Measurements from ENCODE around the gene SLC22A1. TPM values are rescaled to one million over a fixed set of nuclear protein-coding genes. Genes with fewer than 3 reads are reported as not detected.
"Not testable (repeated sequence)": the region's sequence is repeated elsewhere in the genome, so short reads cannot be mapped to it uniquely, and the experiment has no call there.

Gene SLC22A1
- total RNA-seq, 1 donor from 2014 or later = 0.35 TPM

- intact Hi-C loops (cut with DNase I); DNase-seq; ATAC-seq (ENCODE audit: poor library complexity): not testable (repeated sequence)
These were observed 31.0 kb upstream of the SLC22A1 start for GRCh38 chr6:160090442-160091239.

GRCh38 chr6:160092176-160092575 is 29.4 kb upstream of the SLC22A1 start:
- DNase-seq; ATAC-seq (ENCODE audit: poor library complexity); intact Hi-C loops (cut with DNase I): not testable (repeated sequence)

- no peak for DNase-seq
- ATAC-seq (ENCODE audit: poor library complexity) = no peak
- intact Hi-C loops (cut with DNase I) = no loop called here
These were observed 29.0 kb upstream of the SLC22A1 start for GRCh38 chr6:160092602-160093001.

- DNase-seq = no peak
- intact Hi-C loops (cut with DNase I) = no loop called here
- no peak for ATAC-seq (ENCODE audit: poor library complexity)
These were observed 28.6 kb upstream of the SLC22A1 start for GRCh38 chr6:160093061-160093460.

- DNase-seq (no peak), ATAC-seq (ENCODE audit: poor library complexity) (no peak)
- intact Hi-C loops (cut with DNase I) = no loop called here
These were observed 27.7 kb upstream of the SLC22A1 start for GRCh38 chr6:160093946-160094345.

GRCh38 chr6:160095146-160095845 is 26.3 kb upstream of the SLC22A1 start:
- intact Hi-C loops (cut with DNase I) = no loop called here
- DNase-seq (no peak), ATAC-seq (ENCODE audit: poor library complexity) (no peak)

GRCh38 chr6:160101277-160102205 is 20.1 kb upstream of the SLC22A1 start:
- intact Hi-C loops (cut with DNase I) = no loop called here
- DNase-seq (peak; percentile 56), ATAC-seq (ENCODE audit: poor library complexity) (peak; percentile 32)

GRCh38 chr6:160102399-160102798 is 19.2 kb upstream of the SLC22A1 start:
- DNase-seq = no peak
- no peak for ATAC-seq (ENCODE audit: poor library complexity)
- intact Hi-C loops (cut with DNase I) = no loop called here

GRCh38 chr6:160102956-160103824 is 18.4 kb upstream of the SLC22A1 start:
- intact Hi-C loops (cut with DNase I) = no loop called here
- ATAC-seq (ENCODE audit: poor library complexity) (no peak), DNase-seq (no peak)

- no peak for ATAC-seq (ENCODE audit: poor library complexity)
- no peak for DNase-seq
These were observed 17.9 kb upstream of the SLC22A1 start for GRCh38 chr6:160103825-160104100.

GRCh38 chr6:160104821-160105517 is 16.6 kb upstream of the SLC22A1 start:
- intact Hi-C loops (cut with DNase I) = no loop called here
- no peak for DNase-seq
- no peak for ATAC-seq (ENCODE audit: poor library complexity)

More at GRCh38 chr6:160103825-160104100, 17.9 kb upstream of the SLC22A1 start:
- intact Hi-C loops (cut with DNase I) = no loop called here

- DNase-seq (no peak), ATAC-seq (ENCODE audit: poor library complexity) (no peak)
- intact Hi-C loops (cut with DNase I) = no loop called here
These were observed 15.6 kb upstream of the SLC22A1 start for GRCh38 chr6:160106010-160106409.

GRCh38 chr6:160106701-160107100 is 14.9 kb upstream of the SLC22A1 start:
- intact Hi-C loops (cut with DNase I) = no loop called here
- ATAC-seq (ENCODE audit: poor library complexity) (no peak), DNase-seq (no peak)

- DNase-seq (no peak), ATAC-seq (ENCODE audit: poor library complexity) (no peak)
- intact Hi-C loops (cut with DNase I) = no loop called here
These were observed 13.5 kb upstream of the SLC22A1 start for GRCh38 chr6:160108077-160108476.

GRCh38 chr6:160110586-160111123 is 11.0 kb upstream of the SLC22A1 start:
- intact Hi-C loops (cut with DNase I) = no loop called here
- no peak for ATAC-seq (ENCODE audit: poor library complexity)
- no peak for DNase-seq

GRCh38 chr6:160111806-160112205 is 9.8 kb upstream of the SLC22A1 start:
- ATAC-seq (ENCODE audit: poor library complexity) (no peak), DNase-seq (no peak)
- intact Hi-C loops (cut with DNase I) = no loop called here

GRCh38 chr6:160112628-160113299 is 8.9 kb upstream of the SLC22A1 start:
- intact Hi-C loops (cut with DNase I) = no loop called here
- DNase-seq = no peak
- no peak for ATAC-seq (ENCODE audit: poor library complexity)

All from Right ventricle myocardium superior (tissue), 1 donor.